Fibroblast of lung (primary cell): ENCODE data around the gene SET. TPM values are rescaled to one million over a fixed set of nuclear protein-coding genes. Genes with fewer than 3 reads are reported as not detected.

Experiments
- DNase-seq, 2 donors: peaks; one replicate each; pipeline versions ENCODE4 v3.0.0 to v3.0.0-alpha.2; 2010; ENCODE audit warnings: low read depth in 2 of 2
- H2AFZ ChIP-seq: 2 replicates; pipeline ENCODE4 v1.5.1; 2012; ENCODE audit warnings: low read length, control low read depth, inconsistent platforms
- H3K27ac ChIP-seq: 2 replicates; pipeline ENCODE4 v1.5.1; 2011; ENCODE audit warnings: low read length, control low read depth; ENCODE audit not compliant: insufficient read depth
- H3K27me3 ChIP-seq: 2 replicates; pipeline ENCODE4 v1.5.1; 2011; ENCODE audit warnings: mild to moderate bottlenecking, low read length; ENCODE audit not compliant: control insufficient read depth, insufficient read depth
- H3K36me3 ChIP-seq: 2 replicates; pipeline ENCODE4 v1.5.1; 2011; ENCODE audit warnings: low read length; ENCODE audit not compliant: control insufficient read depth, insufficient read depth
- H3K4me1 ChIP-seq: 2 replicates; pipeline ENCODE4 v1.5.1; 2011; ENCODE audit warnings: low read length; ENCODE audit not compliant: control insufficient read depth, insufficient read depth; ENCODE audit errors: extremely low read depth
- H3K4me2 ChIP-seq: 2 replicates; pipeline ENCODE4 v1.5.1; 2011; ENCODE audit warnings: low read length, control low read depth; ENCODE audit not compliant: insufficient read depth; ENCODE audit errors: extremely low read depth
- H3K4me3 ChIP-seq, 4 experiments: fragments of 200-600 bp in 1 of 4; sonication (generic) in 1 of 4; replicated peaks in 1 of 4; 2 replicates each; pipeline ENCODE4 v1.5.1; 2011 to 2016; ENCODE audit warnings: low read length in 4 of 4, low read depth in 3 of 4, mild to moderate bottlenecking in 3 of 4, control low read depth in 2 of 4, inconsistent platforms in 1 of 4, mixed read lengths in 1 of 4; ENCODE audit not compliant: insufficient read depth in 1 of 4; ENCODE audit errors: control extremely low read depth in 1 of 4
- H3K79me2 ChIP-seq: 2 replicates; pipeline ENCODE4 v1.5.1; 2012; ENCODE audit warnings: mild to moderate bottlenecking, low read length, inconsistent platforms; ENCODE audit not compliant: control insufficient read depth, insufficient read depth
- H3K9ac ChIP-seq: 2 replicates; pipeline ENCODE4 v1.5.1; 2011; ENCODE audit warnings: mild to moderate bottlenecking, low read length, control low read depth; ENCODE audit not compliant: insufficient read depth
- H3K9me3 ChIP-seq: 2 replicates; pipeline ENCODE4 v1.5.1; 2012; ENCODE audit warnings: low read depth, low read length; ENCODE audit not compliant: control insufficient read depth, insufficient read depth
- H4K20me1 ChIP-seq: 2 replicates; pipeline ENCODE4 v1.5.1; 2011; ENCODE audit warnings: low read length; ENCODE audit not compliant: control insufficient read depth, insufficient read depth; ENCODE audit errors: extremely low read depth
- EZH2 ChIP-seq: IDR thresholded peaks from 2 replicates; pipeline ENCODE4 v1.5.1; 2012; ENCODE audit warnings: low read length, control low read depth, mild to moderate bottlenecking; ENCODE audit errors: missing control alignments
- polyA plus RNA-seq, 2 donors: library from polyadenylated mRNA; depleted of rRNA in 1 of 2; stranded (reverse) in 1 of 2; unstranded in 1 of 2; fragments of >200 nt; gene quantifications; 2 replicates each; pipeline ENCODE4 v1.2.1, GENCODE V29; 2011 to 2012; ENCODE audit warnings: missing spikeins in 1 of 2
- total RNA-seq: library from RNA; depleted of rRNA; stranded (reverse); fragments of >200 nt; gene quantifications from 2 replicates; pipeline ENCODE4 v1.2.1, GENCODE V29; 2014
- TF ChIP-seq, protein P1 (sequence below), 2 donors: IDR thresholded peaks in 1 of 2; conservative IDR thresholded peaks in 1 of 2; 1 replicate in 1 of 2; 2 replicates in 1 of 2; pipeline ENCODE4 v1.5.1; 2011 to 2012; ENCODE audit warnings: low read length in 2 of 2, control low read depth in 1 of 2, inconsistent platforms in 1 of 2, low read depth in 1 of 2, mild to moderate bottlenecking in 1 of 2

The SET gene
- total and polyA plus RNA-seq, 2 donors (not counting 1 experiment from before 2014, with no cell fraction given), result 256 to 456 TPM

DNA sequence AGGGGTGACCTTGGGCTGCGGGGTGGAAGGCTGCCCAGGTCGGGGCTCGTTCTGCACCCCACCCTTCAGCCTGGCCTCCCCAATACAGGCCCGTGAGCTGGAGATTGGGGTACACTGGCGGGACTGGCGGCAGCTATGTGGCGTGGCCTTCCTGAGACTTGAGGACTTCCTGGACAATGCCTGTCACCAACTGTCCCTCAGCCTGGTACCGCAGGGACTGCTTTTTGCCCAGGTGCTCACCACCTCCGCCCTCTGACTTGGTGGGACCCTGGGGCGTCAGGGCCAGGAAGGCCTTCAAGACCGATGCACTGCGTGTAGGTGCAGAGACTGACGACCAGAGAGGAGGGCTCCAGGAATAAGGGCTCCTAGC lies 24.4 kb downstream of the SET start:
- TF ChIP-seq, protein P1, sequence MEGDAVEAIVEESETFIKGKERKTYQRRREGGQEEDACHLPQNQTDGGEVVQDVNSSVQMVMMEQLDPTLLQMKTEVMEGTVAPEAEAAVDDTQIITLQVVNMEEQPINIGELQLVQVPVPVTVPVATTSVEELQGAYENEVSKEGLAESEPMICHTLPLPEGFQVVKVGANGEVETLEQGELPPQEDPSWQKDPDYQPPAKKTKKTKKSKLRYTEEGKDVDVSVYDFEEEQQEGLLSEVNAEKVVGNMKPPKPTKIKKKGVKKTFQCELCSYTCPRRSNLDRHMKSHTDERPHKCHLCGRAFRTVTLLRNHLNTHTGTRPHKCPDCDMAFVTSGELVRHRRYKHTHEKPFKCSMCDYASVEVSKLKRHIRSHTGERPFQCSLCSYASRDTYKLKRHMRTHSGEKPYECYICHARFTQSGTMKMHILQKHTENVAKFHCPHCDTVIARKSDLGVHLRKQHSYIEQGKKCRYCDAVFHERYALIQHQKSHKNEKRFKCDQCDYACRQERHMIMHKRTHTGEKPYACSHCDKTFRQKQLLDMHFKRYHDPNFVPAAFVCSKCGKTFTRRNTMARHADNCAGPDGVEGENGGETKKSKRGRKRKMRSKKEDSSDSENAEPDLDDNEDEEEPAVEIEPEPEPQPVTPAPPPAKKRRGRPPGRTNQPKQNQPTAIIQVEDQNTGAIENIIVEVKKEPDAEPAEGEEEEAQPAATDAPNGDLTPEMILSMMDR (conservative IDR thresholded peaks at IDR 0.05 in 1 of 2, IDR thresholded peaks at IDR 0.05 in 1 of 2; ENCODE audit: low read depth in 1 of 2, low read length in 2 of 2), result no peak
- no peak for TF ChIP-seq EZH2
- DNase-seq, result no peak
- H3K4me1 ChIP-seq, result no peaks in the 10 kb centered on the region

DNA sequence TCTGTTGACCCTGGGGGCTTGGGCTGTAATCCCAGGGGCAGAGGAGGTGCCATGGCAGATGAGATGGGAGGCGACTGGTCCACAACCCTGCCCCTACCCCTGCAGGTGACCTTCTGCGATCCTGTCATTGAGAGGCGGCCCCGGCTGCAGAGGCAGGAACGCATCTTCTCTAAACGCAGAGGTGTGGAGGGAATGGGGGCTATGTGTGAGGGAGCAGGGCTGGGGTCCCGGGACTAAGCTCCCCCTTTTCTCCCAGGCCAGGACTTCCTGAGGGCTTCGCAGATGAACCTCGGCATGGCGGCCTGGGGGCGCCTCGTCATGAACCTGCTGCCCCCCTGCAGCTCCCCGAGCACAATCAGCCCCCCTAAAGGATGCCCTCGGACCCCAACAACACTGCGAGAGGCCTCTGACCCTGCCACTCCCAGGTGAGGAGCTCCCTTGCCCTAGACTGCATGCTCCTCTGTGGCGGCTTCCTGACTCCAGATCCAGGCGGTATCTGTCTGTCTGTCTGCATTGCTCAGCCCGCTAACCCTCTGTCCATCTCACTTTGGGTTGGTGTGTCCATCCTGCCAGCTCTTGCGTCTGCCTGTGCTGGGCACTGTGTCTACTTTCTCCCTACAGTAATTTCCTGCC lies 25.0 kb downstream of the SET start:
- TF ChIP-seq, protein P1 (conservative IDR thresholded peaks at IDR 0.05 in 1 of 2, IDR thresholded peaks at IDR 0.05 in 1 of 2; ENCODE audit: low read depth in 1 of 2, low read length in 2 of 2), result no peak
- no peak for TF ChIP-seq EZH2
- DNase-seq, result no peak
- H3K4me3 ChIP-seq, result no peak overlapping the region

More for the DNA sequence above, 24.4 kb downstream of the SET start:
- H3K79me2 ChIP-seq, result no peaks in the 10 kb centered on the region
- H3K27ac ChIP-seq, result no peak overlapping the region
- H4K20me1 ChIP-seq, result no peaks in the 10 kb centered on the region
- no peaks in the 10 kb centered on the region for H3K9me3 ChIP-seq
- no peaks in the 10 kb centered on the region for H3K27me3 ChIP-seq
- H3K4me2 ChIP-seq, result no peak overlapping the region
- H3K36me3 ChIP-seq, result no peaks in the 10 kb centered on the region
- no peak overlapping the region for H2AFZ ChIP-seq
- H3K4me3 ChIP-seq, result no peak overlapping the region
- no peak overlapping the region for H3K9ac ChIP-seq

DNA sequence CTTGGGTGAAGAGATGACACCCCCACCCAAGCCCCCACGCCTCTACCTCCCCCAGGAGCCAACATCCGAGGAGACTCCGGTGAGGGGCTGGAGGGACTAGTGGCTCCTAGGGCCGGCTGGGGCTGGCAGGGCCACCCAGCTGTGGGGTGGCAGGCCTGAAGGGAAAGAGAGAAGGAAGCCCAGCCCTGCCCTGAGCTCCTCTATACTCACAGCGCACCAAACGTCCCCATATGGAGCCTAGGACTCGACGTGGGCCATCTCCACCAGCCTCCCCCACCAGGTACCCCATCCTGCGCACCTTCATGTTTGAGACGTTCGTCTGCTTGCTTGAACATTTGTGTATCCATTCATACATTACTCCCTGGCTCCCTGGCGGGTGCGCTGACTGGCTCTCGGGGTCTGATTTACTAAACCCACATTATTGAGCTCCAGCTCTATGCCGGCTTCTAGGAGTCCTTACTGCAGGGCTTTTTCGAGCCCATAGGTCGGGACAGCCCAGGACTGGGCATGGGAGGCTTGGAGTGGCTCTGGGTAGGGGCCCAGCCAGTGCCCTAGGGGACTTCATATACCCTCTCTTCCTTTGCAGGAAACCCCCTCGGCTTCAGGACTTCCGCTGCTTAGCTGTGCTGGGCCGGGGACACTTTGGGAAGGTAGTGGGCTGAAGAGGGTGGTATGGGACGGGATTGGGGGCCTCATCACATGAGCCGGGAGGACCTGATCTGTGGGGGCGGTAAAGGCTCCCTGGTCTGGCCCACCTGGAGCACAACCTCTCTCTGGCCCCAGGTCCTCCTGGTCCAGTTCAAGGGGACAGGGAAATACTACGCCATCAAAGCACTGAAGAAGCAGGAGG lies 25.8 kb downstream of the SET start:
- no peak for DNase-seq
- Histone ChIP-seq H3K9ac (no peak overlapping the region), H3K27ac (no peak overlapping the region), H3K79me2 (no peaks in the 10 kb centered on the region), H3K4me2 (no peak overlapping the region), H3K4me1 (no peaks in the 10 kb centered on the region), H2AFZ (no peak overlapping the region), H3K4me3 (no peak overlapping the region), H3K27me3 (no peaks in the 10 kb centered on the region), H3K9me3 (no peaks in the 10 kb centered on the region), H3K36me3 (peaks cover under 1% of the 10 kb centered on the region), H4K20me1 (no peaks in the 10 kb centered on the region)
- TF ChIP-seq EZH2, result no peak
- TF ChIP-seq, protein P1 (conservative IDR thresholded peaks at IDR 0.05 in 1 of 2, IDR thresholded peaks at IDR 0.05 in 1 of 2; ENCODE audit: low read depth in 1 of 2, low read length in 2 of 2), result no peak

More for the DNA sequence above, 25.0 kb downstream of the SET start:
- Histone ChIP-seq H3K27me3 (no peaks in the 10 kb centered on the region), H3K4me2 (no peak overlapping the region), H3K4me1 (no peaks in the 10 kb centered on the region), H2AFZ (no peak overlapping the region), H3K36me3 (no peaks in the 10 kb centered on the region), H3K9ac (no peak overlapping the region), H3K9me3 (no peaks in the 10 kb centered on the region), H3K27ac (no peak overlapping the region), H4K20me1 (no peaks in the 10 kb centered on the region), H3K79me2 (no peaks in the 10 kb centered on the region)
